ENCODE measurements around the gene SPTB. TPM values are rescaled to one million over a fixed set of nuclear protein-coding genes. Genes with fewer than 3 reads are reported as not detected.
A peak's percentile ranks its signal among the peaks of the same experiment; 100 is the strongest.

The SPTB gene
- total RNA-seq, 1 donor from 2014 or later: 4.6 TPM

GRCh38 chr14:64767215-64767964, 112.3 kb downstream of the SPTB start:
- no peak for DNase-seq (ENCODE audit: low read depth)

GRCh38 chr14:64766430-64767151, 113.1 kb downstream of the SPTB start:
- no peak for DNase-seq (ENCODE audit: low read depth)

GRCh38 chr14:64765740-64766302, 113.9 kb downstream of the SPTB start:
- peak; percentile 13 for DNase-seq (ENCODE audit: low read depth)

- peak; percentile 82 for DNase-seq (ENCODE audit: low read depth)
These were observed 114.8 kb downstream of the SPTB start for GRCh38 chr14:64764641-64765520.

- DNase-seq (ENCODE audit: low read depth): peak; percentile 5
These were observed 115.7 kb downstream of the SPTB start for GRCh38 chr14:64763801-64764621.

- DNase-seq (ENCODE audit: low read depth): no peak
These were observed 116.5 kb downstream of the SPTB start for GRCh38 chr14:64763085-64763782.

- DNase-seq (ENCODE audit: low read depth): peak; percentile 92
These were observed 117.4 kb downstream of the SPTB start for GRCh38 chr14:64762044-64763034.

GRCh38 chr14:64761441-64762043, 118.2 kb downstream of the SPTB start:
- DNase-seq (ENCODE audit: low read depth): no peak

- no peak for DNase-seq (ENCODE audit: low read depth)
These were observed 118.8 kb downstream of the SPTB start for GRCh38 chr14:64760916-64761315.

GRCh38 chr14:64760146-64760755, 119.5 kb downstream of the SPTB start:
- peak; percentile 23 for DNase-seq (ENCODE audit: low read depth)

GRCh38 chr14:64759555-64759938, 120.2 kb downstream of the SPTB start:
- DNase-seq (ENCODE audit: low read depth): no peak

GRCh38 chr14:64758691-64759554, 120.8 kb downstream of the SPTB start:
- peak; percentile 35 for DNase-seq (ENCODE audit: low read depth)

- peak; percentile 19 for DNase-seq (ENCODE audit: low read depth)
These were observed 121.6 kb downstream of the SPTB start for GRCh38 chr14:64758025-64758521.

GRCh38 chr14:64757601-64758000, 122.1 kb downstream of the SPTB start:
- no peak for DNase-seq (ENCODE audit: low read depth)

- DNase-seq (ENCODE audit: low read depth): no peak
These were observed 123.0 kb downstream of the SPTB start for GRCh38 chr14:64756712-64757111.

- DNase-seq (ENCODE audit: low read depth): peak; percentile 56
These were observed 123.9 kb downstream of the SPTB start for GRCh38 chr14:64755781-64756221.

Measured in myocyte (in vitro differentiated cells).